ENCODE data around the gene C5orf52.

GRCh38 chr5:157648275-157648990 is 22.9 kb upstream of the C5orf52 start:
- TF ChIP-seq, protein P1, sequence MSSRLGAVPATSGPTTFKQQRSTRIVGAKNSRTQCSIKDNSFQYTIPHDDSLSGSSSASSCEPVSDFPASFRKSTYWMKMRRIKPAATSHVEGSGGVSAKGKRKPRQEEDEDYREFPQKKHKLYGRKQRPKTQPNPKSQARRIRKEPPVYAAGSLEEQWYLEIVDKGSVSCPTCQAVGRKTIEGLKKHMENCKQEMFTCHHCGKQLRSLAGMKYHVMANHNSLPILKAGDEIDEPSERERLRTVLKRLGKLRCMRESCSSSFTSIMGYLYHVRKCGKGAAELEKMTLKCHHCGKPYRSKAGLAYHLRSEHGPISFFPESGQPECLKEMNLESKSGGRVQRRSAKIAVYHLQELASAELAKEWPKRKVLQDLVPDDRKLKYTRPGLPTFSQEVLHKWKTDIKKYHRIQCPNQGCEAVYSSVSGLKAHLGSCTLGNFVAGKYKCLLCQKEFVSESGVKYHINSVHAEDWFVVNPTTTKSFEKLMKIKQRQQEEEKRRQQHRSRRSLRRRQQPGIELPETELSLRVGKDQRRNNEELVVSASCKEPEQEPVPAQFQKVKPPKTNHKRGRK (CRISPR knock-in tag; IDR thresholded peaks at IDR 0.05; ENCODE audit: borderline replicate concordance): no peak
- TF ChIP-seq, protein P2, sequence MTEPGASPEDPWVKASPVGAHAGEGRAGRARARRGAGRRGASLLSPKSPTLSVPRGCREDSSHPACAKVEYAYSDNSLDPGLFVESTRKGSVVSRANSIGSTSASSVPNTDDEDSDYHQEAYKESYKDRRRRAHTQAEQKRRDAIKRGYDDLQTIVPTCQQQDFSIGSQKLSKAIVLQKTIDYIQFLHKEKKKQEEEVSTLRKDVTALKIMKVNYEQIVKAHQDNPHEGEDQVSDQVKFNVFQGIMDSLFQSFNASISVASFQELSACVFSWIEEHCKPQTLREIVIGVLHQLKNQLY (CRISPR knock-in tag; IDR thresholded peaks at IDR 0.05): no peak
- TF ChIP-seq, protein P3, sequence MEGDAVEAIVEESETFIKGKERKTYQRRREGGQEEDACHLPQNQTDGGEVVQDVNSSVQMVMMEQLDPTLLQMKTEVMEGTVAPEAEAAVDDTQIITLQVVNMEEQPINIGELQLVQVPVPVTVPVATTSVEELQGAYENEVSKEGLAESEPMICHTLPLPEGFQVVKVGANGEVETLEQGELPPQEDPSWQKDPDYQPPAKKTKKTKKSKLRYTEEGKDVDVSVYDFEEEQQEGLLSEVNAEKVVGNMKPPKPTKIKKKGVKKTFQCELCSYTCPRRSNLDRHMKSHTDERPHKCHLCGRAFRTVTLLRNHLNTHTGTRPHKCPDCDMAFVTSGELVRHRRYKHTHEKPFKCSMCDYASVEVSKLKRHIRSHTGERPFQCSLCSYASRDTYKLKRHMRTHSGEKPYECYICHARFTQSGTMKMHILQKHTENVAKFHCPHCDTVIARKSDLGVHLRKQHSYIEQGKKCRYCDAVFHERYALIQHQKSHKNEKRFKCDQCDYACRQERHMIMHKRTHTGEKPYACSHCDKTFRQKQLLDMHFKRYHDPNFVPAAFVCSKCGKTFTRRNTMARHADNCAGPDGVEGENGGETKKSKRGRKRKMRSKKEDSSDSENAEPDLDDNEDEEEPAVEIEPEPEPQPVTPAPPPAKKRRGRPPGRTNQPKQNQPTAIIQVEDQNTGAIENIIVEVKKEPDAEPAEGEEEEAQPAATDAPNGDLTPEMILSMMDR (IDR thresholded peaks at IDR 0.05): no peak
- TF ChIP-seq, protein P4, sequence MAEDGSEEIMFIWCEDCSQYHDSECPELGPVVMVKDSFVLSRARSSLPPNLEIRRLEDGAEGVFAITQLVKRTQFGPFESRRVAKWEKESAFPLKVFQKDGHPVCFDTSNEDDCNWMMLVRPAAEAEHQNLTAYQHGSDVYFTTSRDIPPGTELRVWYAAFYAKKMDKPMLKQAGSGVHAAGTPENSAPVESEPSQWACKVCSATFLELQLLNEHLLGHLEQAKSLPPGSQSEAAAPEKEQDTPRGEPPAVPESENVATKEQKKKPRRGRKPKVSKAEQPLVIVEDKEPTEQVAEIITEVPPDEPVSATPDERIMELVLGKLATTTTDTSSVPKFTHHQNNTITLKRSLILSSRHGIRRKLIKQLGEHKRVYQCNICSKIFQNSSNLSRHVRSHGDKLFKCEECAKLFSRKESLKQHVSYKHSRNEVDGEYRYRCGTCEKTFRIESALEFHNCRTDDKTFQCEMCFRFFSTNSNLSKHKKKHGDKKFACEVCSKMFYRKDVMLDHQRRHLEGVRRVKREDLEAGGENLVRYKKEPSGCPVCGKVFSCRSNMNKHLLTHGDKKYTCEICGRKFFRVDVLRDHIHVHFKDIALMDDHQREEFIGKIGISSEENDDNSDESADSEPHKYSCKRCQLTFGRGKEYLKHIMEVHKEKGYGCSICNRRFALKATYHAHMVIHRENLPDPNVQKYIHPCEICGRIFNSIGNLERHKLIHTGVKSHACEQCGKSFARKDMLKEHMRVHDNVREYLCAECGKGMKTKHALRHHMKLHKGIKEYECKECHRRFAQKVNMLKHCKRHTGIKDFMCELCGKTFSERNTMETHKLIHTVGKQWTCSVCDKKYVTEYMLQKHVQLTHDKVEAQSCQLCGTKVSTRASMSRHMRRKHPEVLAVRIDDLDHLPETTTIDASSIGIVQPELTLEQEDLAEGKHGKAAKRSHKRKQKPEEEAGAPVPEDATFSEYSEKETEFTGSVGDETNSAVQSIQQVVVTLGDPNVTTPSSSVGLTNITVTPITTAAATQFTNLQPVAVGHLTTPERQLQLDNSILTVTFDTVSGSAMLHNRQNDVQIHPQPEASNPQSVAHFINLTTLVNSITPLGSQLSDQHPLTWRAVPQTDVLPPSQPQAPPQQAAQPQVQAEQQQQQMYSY (CRISPR knock-in tag; IDR thresholded peaks at IDR 0.05): no peak
- TF ChIP-seq E2F5 (CRISPR knock-in tag; IDR thresholded peaks at IDR 0.05) (no peak), RELA (CRISPR knock-in tag; IDR thresholded peaks at IDR 0.05; ENCODE audit: borderline replicate concordance) (no peak), GABPB1 (CRISPR knock-in tag; IDR thresholded peaks at IDR 0.05) (no peak), USF2 (CRISPR knock-in tag; IDR thresholded peaks at IDR 0.05) (no peak), ZNF121 (CRISPR knock-in tag; IDR thresholded peaks at IDR 0.05) (no peak), SP1 (CRISPR knock-in tag; conservative IDR thresholded peaks at IDR 0.05) (no peak)
- TF ChIP-seq, protein P5, sequence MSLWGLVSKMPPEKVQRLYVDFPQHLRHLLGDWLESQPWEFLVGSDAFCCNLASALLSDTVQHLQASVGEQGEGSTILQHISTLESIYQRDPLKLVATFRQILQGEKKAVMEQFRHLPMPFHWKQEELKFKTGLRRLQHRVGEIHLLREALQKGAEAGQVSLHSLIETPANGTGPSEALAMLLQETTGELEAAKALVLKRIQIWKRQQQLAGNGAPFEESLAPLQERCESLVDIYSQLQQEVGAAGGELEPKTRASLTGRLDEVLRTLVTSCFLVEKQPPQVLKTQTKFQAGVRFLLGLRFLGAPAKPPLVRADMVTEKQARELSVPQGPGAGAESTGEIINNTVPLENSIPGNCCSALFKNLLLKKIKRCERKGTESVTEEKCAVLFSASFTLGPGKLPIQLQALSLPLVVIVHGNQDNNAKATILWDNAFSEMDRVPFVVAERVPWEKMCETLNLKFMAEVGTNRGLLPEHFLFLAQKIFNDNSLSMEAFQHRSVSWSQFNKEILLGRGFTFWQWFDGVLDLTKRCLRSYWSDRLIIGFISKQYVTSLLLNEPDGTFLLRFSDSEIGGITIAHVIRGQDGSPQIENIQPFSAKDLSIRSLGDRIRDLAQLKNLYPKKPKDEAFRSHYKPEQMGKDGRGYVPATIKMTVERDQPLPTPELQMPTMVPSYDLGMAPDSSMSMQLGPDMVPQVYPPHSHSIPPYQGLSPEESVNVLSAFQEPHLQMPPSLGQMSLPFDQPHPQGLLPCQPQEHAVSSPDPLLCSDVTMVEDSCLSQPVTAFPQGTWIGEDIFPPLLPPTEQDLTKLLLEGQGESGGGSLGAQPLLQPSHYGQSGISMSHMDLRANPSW (CRISPR knock-in tag; conservative IDR thresholded peaks at IDR 0.05; ENCODE audit: low read depth): no peak
- TF ChIP-seq, protein P6, sequence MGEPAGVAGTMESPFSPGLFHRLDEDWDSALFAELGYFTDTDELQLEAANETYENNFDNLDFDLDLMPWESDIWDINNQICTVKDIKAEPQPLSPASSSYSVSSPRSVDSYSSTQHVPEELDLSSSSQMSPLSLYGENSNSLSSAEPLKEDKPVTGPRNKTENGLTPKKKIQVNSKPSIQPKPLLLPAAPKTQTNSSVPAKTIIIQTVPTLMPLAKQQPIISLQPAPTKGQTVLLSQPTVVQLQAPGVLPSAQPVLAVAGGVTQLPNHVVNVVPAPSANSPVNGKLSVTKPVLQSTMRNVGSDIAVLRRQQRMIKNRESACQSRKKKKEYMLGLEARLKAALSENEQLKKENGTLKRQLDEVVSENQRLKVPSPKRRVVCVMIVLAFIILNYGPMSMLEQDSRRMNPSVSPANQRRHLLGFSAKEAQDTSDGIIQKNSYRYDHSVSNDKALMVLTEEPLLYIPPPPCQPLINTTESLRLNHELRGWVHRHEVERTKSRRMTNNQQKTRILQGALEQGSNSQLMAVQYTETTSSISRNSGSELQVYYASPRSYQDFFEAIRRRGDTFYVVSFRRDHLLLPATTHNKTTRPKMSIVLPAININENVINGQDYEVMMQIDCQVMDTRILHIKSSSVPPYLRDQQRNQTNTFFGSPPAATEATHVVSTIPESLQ (CRISPR knock-in tag; IDR thresholded peaks at IDR 0.05): no peak

Data from WTC11 (cell line).